ENCODE data around the gene CELF5.
"Not testable (repeated sequence)": the region's sequence is repeated elsewhere in the genome, so short reads cannot be mapped to it uniquely, and the experiment has no call there.

Gene CELF5

GRCh38 chr19:3201911-3202310, 22.6 kb upstream of the CELF5 start:
- no peak for ATAC-seq (ENCODE audit: low read depth)
- DNase-seq (ENCODE audit: low spot score) = no peak
- Histone ChIP-seq H3K27me3 (ENCODE audit: insufficient read depth, poor library complexity, severe bottlenecking) (no peaks in the 10 kb centered on the region), H3K4me1 (ENCODE audit: insufficient read depth, poor library complexity, severe bottlenecking) (no peaks in the 10 kb centered on the region), H3K36me3 (ENCODE audit: low read depth) (peaks cover 15% of the 10 kb centered on the region), H3K4me3 (ENCODE audit: severe bottlenecking) (no peak overlapping the region), H3K9me3 (ENCODE audit: severe bottlenecking) (no peaks in the 10 kb centered on the region), H3K27ac (ENCODE audit: poor library complexity, severe bottlenecking) (no peak overlapping the region)
- TF ChIP-seq, protein P1, sequence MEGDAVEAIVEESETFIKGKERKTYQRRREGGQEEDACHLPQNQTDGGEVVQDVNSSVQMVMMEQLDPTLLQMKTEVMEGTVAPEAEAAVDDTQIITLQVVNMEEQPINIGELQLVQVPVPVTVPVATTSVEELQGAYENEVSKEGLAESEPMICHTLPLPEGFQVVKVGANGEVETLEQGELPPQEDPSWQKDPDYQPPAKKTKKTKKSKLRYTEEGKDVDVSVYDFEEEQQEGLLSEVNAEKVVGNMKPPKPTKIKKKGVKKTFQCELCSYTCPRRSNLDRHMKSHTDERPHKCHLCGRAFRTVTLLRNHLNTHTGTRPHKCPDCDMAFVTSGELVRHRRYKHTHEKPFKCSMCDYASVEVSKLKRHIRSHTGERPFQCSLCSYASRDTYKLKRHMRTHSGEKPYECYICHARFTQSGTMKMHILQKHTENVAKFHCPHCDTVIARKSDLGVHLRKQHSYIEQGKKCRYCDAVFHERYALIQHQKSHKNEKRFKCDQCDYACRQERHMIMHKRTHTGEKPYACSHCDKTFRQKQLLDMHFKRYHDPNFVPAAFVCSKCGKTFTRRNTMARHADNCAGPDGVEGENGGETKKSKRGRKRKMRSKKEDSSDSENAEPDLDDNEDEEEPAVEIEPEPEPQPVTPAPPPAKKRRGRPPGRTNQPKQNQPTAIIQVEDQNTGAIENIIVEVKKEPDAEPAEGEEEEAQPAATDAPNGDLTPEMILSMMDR (IDR thresholded peaks at IDR 0.05; ENCODE audit: poor library complexity, severe bottlenecking) = no peak

- peaks cover 19% of the 10 kb centered on the region for H3K36me3 ChIP-seq (ENCODE audit: low read depth)
- no peaks in the 10 kb centered on the region for H3K4me1 ChIP-seq (ENCODE audit: insufficient read depth, poor library complexity, severe bottlenecking)
- ATAC-seq (ENCODE audit: low read depth) (no peak), DNase-seq (ENCODE audit: low spot score) (no peak)
- no peaks in the 10 kb centered on the region for H3K9me3 ChIP-seq (ENCODE audit: severe bottlenecking)
- TF ChIP-seq, protein P1 (IDR thresholded peaks at IDR 0.05; ENCODE audit: poor library complexity, severe bottlenecking) = no peak
- no peak overlapping the region for H3K4me3 ChIP-seq (ENCODE audit: severe bottlenecking)
- H3K27ac ChIP-seq (ENCODE audit: poor library complexity, severe bottlenecking) = no peak overlapping the region
- no peaks in the 10 kb centered on the region for H3K27me3 ChIP-seq (ENCODE audit: insufficient read depth, poor library complexity, severe bottlenecking)
These were observed 22.1 kb upstream of the CELF5 start for GRCh38 chr19:3202346-3202745.

GRCh38 chr19:3202895-3203294, 21.6 kb upstream of the CELF5 start:
- not testable (repeated sequence) for ATAC-seq (ENCODE audit: low read depth); H3K27ac ChIP-seq (ENCODE audit: poor library complexity, severe bottlenecking); DNase-seq (ENCODE audit: low spot score); H3K27me3 ChIP-seq (ENCODE audit: insufficient read depth, poor library complexity, severe bottlenecking); H3K4me1 ChIP-seq (ENCODE audit: insufficient read depth, poor library complexity, severe bottlenecking); H3K9me3 ChIP-seq (ENCODE audit: severe bottlenecking); H3K4me3 ChIP-seq (ENCODE audit: severe bottlenecking)
- H3K36me3 ChIP-seq (ENCODE audit: low read depth) = peaks cover 23% of the 10 kb centered on the region

- TF ChIP-seq, protein P1 (IDR thresholded peaks at IDR 0.05; ENCODE audit: poor library complexity, severe bottlenecking) = no peak
- Histone ChIP-seq H3K27me3 (ENCODE audit: insufficient read depth, poor library complexity, severe bottlenecking) (no peaks in the 10 kb centered on the region), H3K4me1 (ENCODE audit: insufficient read depth, poor library complexity, severe bottlenecking) (no peaks in the 10 kb centered on the region), H3K36me3 (ENCODE audit: low read depth) (peaks cover 23% of the 10 kb centered on the region), H3K4me3 (ENCODE audit: severe bottlenecking) (no peak overlapping the region), H3K9me3 (ENCODE audit: severe bottlenecking) (no peaks in the 10 kb centered on the region), H3K27ac (ENCODE audit: poor library complexity, severe bottlenecking) (no peak overlapping the region)
- DNase-seq (ENCODE audit: low spot score) (no peak), ATAC-seq (ENCODE audit: low read depth) (no peak)
These were observed 20.4 kb upstream of the CELF5 start for GRCh38 chr19:3203805-3204645.

DNA sequence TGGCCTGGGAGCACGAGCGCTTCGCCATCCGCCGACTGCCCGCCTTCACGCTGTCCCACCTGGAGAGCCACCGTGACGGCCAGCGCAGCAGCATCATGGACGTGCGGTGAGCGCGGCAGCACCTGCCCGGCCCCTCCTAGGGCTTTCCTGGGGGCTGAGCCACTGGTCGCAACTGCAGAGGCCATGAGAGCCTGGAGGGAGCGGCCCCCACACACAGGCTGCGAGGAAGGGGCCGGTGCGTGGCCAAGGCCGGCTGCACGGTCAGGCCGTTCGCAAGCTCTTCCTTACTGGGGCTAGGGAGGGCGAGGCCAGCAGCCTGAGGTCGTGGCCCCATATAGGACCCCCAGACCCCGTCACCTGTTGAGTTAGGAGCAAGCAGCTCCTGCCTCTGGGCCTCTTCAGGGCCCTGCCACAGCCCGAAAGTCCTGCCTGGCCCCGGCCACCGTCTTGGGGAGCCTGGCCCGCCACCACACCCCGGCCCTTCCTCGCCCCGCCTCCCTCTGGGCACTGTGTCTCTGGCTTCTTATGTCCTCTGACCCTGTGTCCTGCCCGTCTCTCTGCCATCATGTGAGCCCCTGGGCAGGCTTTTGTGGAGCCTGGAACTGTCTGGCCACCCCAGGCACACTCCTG, 19.7 kb upstream of the CELF5 start:
- Histone ChIP-seq H3K4me3 (ENCODE audit: severe bottlenecking) (no peak overlapping the region), H3K36me3 (ENCODE audit: low read depth) (peaks cover 23% of the 10 kb centered on the region), H3K27me3 (ENCODE audit: insufficient read depth, poor library complexity, severe bottlenecking) (no peaks in the 10 kb centered on the region), H3K4me1 (ENCODE audit: insufficient read depth, poor library complexity, severe bottlenecking) (no peaks in the 10 kb centered on the region), H3K27ac (ENCODE audit: poor library complexity, severe bottlenecking) (no peak overlapping the region), H3K9me3 (ENCODE audit: severe bottlenecking) (no peaks in the 10 kb centered on the region)
- DNase-seq (ENCODE audit: low spot score) (no peak), ATAC-seq (ENCODE audit: low read depth) (no peak)
- TF ChIP-seq, protein P1 (IDR thresholded peaks at IDR 0.05; ENCODE audit: poor library complexity, severe bottlenecking) = no peak

All from RWPE2 (cell line).